Brain pericyte (primary cell): Measurements from ENCODE around the gene TOM1L2.
A peak's percentile ranks its signal among the peaks of the same experiment; 100 is the strongest.

Experiments used
- DNase-seq: peaks from one replicate; pipeline ENCODE4 v3.0.0-alpha.2; 2012; ENCODE audit warnings: low read depth, low spot score

The TOM1L2 gene

DNA sequence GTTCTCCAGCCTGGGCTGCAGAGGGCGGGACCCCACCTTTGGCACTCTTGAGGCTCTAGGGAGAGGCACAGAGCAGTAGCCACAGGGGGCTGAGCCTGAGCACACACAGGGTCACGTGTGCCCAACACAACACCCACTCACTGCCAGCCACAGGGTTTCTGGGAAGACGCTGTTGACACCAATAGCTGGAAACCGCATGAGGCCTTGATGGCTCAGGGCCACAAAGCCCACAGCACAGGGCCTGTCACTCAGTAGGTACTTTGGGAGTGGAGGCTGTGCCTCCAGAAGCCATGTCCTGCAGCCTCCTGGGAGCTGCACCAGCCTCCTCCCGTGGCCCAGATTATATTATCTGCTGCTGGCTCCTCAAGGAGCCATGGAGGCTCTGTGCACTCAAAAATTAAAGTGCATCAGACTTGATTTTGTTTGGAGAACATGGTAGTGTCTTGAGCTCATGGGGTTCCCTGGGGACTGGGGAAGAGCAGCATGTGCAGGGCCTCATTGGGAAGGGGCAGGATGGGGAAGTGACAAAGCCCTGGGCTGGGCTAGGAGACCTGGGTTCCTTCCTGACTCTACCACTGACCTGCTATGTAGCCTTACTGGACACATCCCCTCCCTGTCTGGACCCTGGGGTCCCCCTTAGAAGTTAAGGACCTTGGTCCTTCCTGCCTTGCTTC lies 122.9 kb downstream of the TOM1L2 start:
- peak; percentile 57 for DNase-seq

GRCh38 chr17:17848311-17849082 lies 123.7 kb downstream of the TOM1L2 start:
- DNase-seq: no peak

- no peak for DNase-seq
Observed at GRCh38 chr17:17847726-17848125, 124.5 kb downstream of the TOM1L2 start.

- DNase-seq: no peak
Observed at GRCh38 chr17:17847118-17847689, 125.0 kb downstream of the TOM1L2 start.

- DNase-seq: no peak
Observed at GRCh38 chr17:17846645-17847044, 125.6 kb downstream of the TOM1L2 start.

DNA sequence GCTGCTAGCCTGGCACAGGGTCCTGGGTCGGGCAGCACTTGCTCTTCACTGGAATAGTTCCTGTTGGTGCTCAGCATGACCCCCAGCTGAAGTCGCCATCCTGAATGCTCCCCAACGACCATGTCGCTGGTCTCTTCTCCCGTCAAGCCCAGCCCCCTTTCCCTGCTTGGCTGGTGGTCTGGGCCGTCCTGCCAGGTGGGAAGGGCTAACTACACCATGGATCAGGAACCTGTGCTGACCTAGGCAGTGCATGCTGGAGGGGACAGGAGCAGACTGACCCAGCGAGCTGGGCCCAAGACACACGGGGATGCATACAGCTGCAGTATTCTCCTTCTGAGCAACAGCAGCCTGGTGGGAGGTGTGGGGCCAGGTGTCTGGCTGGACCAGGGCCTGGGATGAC lies 126.2 kb downstream of the TOM1L2 start:
- DNase-seq: no peak

DNA sequence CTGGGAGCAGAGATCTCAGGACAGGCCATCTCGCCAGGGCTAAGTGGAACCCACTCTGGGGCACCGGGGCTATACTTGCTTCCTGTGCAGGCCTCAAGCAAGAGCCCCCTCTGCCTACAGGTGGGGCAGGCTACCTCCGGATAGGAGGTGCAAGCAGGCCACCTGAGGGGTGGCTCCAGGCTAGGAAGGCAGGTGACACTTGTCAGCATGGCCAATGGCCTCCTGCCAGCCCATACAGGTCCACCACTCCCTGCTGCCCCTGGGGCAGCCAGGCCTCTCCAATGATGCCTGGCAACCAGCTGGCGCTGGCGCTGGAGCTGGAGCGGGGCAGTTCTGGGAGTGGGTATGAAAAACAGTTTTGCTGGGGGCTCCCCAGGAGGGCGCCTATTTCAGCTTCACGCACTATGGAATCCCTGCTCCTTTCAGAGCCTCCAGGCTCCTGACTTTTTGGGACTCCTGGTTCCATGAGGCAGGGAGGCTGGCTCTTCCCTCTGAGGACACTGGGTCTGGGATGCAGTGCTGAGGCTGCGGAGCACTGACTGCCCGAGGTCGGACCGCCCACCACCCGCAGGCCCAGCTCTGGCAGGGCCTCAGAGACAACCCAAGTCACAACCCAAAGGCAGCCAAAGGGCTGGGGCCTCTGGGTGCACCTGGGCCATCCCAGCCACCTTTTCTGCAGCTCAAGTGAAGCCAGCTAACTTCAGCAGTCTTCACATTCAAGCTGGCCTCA lies 127.0 kb downstream of the TOM1L2 start:
- no peak for DNase-seq

DNA sequence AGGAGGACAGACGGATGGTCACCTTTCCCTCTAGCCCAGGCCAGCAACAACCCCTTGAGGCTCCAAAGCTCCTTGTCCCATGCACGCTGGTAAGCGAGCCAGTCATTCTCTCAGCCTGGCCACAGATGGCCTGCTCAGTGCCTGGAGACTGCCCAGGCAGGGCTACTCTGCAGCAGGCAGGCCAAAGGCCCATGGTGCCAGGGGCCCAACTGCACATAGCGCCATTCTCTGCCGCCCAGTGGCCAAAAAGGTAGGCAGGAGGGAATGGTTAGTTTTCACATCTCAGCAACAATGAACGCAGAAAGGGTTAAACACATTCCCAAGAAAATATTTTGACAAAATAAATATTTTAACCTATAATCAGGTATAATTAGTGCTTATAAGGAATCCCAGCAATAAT lies 127.7 kb downstream of the TOM1L2 start:
- no peak for DNase-seq

DNA sequence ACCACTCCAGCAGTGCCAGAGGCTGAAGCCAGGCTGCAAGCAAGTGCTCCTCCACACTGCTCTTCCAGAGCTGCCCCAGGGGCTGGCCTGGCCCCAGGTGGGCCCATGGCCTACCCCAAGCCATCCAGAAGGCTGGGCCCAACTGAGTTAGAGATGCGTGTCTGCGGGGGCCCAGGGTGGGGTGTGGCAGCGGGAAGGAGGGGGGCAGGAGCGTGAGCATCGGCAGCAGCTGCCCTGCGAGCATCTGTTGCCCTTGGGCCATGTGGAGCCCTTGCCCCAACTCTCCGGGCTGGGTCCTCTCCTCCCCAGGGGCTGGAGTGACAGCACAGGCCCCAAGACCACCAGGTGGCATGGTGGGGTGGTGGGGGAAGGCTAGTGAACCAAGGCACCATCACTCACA lies 128.1 kb downstream of the TOM1L2 start:
- DNase-seq: no peak

GRCh38 chr17:17843096-17843495 lies 129.1 kb downstream of the TOM1L2 start:
- DNase-seq: no peak

GRCh38 chr17:17842111-17842876 lies 129.9 kb downstream of the TOM1L2 start:
- DNase-seq: no peak

DNA sequence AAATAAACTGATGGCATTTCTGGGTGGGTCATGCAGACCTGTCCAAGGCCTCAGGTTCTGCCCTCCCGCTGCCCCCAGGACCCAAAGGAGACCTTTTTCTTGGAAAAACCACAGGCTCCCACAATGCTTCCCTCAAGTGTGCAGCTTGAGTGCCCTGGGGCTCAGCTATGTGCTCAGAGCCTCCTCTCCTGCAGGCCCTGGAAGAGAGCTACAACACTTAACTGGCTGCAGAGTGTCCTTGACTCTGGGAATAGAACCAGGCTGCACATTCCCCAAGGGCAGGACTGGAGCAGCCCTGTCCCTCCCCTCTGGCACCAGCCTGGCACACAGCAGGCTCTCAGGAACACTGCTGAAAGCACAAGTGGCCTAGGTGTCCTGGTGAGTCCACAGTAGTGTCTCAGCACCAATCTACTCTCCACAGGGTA lies 130.6 kb downstream of the TOM1L2 start:
- no peak for DNase-seq

DNA sequence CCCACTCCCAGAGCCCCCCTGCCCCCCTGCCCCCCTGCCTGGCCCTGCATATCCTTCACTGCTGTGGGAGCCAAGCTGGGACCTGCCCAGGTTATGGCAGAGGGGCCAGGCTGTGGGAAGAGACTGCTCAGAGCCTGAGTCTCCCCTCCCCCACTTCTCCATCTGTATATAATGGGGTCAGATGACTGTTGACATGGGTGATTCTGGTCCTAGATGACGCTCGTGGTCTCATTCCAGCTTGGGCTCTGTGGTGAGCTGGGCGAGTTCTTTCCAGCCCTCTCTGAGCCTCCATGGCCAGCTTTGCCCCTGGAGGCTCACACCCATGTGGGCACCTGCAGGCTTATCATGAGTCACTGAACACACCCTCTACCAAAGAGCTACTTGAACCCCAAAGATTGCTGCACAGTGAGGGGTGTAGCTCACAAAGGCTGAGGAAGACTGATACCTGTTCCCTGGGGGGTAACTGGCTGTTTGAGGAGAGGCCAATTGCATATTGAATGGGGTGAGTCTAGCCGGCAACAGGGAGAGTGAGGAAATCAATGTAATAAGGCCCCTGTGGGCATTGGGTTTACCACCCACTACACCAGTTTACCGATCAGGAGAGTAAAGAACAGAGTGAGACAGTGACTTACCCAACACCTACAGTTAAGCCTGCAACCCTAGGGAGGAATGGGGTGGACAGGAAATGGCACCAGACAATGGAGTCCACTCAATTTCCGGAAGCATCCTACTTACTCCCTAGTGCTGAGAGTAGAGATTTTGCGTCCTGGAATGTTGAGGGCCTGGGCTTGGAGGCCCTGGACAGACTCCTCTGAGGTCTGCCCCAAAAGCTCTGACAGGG lies 131.2 kb downstream of the TOM1L2 start:
- no peak for DNase-seq

DNA sequence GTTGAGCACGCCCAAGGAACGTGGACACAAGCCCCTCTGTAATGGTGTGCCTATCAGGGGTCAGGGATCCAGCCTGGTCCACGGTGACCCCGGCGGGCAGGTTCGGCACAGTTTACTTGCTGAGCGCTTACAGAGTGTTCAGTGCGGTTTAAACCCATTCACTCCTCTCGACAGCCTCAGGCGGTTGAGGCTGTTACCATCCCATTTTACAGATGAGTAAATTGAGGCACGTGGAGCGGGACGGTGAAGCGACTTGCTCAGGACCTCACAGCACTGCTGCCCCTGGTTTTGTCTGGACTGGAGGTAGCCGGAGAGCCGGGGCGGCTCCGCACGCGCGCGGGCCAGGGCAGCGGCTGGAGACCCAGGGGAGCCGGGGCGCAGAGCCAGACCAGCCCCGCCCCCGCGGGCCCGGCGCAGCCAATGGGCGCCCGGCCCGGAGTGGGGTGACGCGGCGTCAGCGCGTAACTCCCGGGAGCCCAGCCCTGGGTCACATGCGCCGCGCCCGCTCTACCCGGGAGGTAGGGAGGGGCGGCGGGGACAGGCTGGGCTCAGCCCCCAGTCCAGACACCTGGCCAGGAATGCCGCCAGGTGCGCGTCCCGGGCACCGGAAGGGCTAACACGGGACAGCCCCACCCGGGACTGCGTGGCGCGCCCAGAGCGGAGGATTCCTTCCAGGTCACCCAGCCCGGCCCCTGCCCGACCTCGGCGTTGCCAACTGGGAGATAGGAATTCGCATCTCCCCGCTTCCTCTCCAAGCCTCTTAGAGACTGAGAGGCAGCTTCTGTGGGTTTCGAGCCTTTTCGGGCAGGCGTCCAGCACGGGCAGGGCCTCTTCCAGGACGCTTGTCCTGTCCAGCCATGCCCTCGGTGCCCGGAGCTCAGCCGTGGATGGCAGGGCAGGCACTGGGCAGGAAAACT lies 132.2 kb downstream of the TOM1L2 start:
- peak; percentile 55 for DNase-seq

DNA sequence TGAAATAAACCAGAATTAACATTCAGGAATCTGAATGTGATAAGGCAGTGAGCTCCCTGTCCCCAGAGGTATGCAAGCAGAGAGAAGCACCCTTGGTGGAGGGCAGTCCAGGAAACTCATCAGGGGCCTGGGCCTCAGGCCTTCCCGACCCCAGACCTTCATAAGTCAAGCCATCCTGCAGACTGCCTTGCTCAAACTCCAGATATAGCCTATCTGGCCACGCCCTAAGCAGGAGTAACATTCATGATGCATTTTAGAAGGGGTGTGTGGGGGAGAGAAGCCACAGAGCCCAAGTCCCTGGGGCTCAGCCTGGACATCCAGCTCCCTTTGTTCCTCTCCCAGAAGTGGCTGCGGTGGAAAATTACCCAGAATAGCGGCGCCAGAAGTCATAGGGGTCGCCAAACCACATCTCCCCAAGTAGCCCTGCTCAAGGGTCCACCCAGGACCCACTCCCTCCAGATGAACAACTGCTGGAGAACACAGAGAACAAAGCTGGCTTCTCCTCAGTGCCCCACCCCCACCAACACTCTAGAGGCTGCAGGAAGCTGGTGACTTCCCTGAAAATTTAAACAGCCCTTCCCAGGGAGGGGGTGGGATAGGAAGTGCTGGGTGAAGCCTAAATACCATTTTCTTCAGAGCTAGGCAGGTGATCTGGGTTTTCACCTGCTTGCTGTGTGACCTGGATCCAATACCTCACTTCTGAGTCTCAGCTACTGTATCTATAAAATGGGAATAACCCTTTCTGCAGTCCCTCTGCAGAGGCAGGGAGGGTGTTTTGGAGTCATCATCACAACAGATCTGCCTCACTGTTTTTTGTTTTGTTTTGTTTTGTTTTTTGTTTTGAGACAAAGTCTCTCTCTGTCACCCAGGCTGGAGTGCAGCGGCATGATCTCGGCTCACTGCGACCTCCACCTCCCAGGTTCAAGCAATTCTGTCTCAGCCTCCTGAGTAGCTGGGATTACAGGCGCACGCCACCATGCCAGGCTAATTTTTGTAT lies 133.9 kb downstream of the TOM1L2 start:
- no peak for DNase-seq

DNA sequence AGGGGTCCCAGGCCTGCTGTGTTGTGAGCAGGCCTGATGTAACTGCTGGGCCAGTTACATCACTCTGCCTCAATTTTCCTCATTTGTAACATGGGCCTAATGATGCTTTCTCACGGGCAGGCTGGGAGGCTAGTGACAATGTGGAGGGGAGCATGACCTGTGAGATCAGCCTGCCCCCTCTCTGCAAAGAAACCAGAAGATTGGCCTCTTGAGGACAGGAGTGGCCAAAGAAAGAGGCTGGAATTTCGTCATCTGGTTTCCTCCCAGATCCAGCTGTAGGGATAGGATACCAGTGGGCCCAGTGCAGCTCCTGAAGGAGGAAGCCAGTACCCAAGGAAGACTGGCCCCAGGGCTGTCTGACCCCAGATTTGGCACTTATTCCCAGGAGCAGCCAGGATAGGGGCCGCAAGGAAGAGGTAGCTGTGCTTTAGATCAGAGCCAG lies 134.8 kb downstream of the TOM1L2 start:
- no peak for DNase-seq

GRCh38 chr17:17836818-17837379 lies 135.3 kb downstream of the TOM1L2 start, which contains the start of gene SREBF1:
SREBF1 (minus strand) TSS chr17:17836986; CDS start chr17:17836817, 169 bp downstream.
- no peak for DNase-seq
